Measurements from ENCODE around the gene KNL1. TPM values are rescaled to one million over a fixed set of nuclear protein-coding genes. Genes with fewer than 3 reads are reported as not detected.

KNL1 gene
- total and polyA plus RNA-seq, 7 experiments from 2014 or later = 0.08 to 41.5 (median 0.99) TPM

DNA sequence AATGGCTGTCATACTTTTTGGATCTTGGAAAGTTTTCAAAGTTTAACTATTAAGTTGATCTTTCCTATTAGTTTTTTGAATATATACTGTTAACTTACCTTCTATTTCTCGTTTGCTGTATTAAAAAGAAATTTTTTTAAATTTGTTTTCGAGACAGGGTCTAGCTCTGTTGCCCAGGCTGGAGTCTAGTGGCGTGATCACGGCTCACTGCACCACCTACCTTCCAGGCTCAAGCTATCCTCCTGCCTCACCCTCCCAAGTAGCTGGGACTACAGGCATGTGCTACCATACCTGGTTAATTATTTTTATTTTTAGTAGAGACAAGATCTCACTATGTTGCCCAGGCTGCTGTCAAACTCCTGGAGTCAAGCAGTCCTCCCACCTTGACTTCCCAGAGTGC lies 4.6 kb downstream of the KNL1 start:
- Histone ChIP-seq H3K27ac (ENCODE audit: low read depth, low read length) (no peak overlapping the region), H3K4me3 (ENCODE audit: low read length) (no peak overlapping the region), H3K27me3 (ENCODE audit: control insufficient read depth in 2 of 2, insufficient read depth in 2 of 2, low read length in 2 of 2) (no peaks in the 10 kb centered on the region), H3K36me3 (ENCODE audit: control insufficient read depth in 2 of 3, insufficient read depth in 3 of 3, low read length in 3 of 3) (no peaks in the 10 kb centered on the region), H3K9me3 (ENCODE audit: control insufficient read depth in 2 of 3, low read length in 3 of 3) (no peaks in the 10 kb centered on the region), H3K4me1 (ENCODE audit: control insufficient read depth in 2 of 2, insufficient read depth in 2 of 2, low read length in 2 of 2) (peaks cover 0 to 7% of the 10 kb centered on the region in 2 donors)
- peaks cover 4 to 24% (median 10%) of the 10 kb centered on the region in 7 donors for H3K4me1 Mint-ChIP-seq
- H3K27ac Mint-ChIP-seq = no peak overlapping the region
- H3K27me3 Mint-ChIP-seq = peaks cover 0 to 12% (median 6%) of the 10 kb centered on the region in 5 donors
- ATAC-seq (no peak), DNase-seq (no peak)
- CTCF ChIA-PET = no interaction called here
- peaks cover 0 to 4% (median 0%) of the 10 kb centered on the region in 11 donors for H3K9me3 Mint-ChIP-seq
- peaks cover 0 to 1% (median 0%) of the 10 kb centered on the region in 5 donors for H3K36me3 Mint-ChIP-seq
- intact Hi-C loops (cut with micrococcal nuclease) = loop anchor here (10.0 kb wide), 2 partner anchors 296 to 814 kb away; partner anchors contain the start of genes FSIP1 (in 1 of the 2) and VPS18 (in 1 of the 2)
- H3K4me3 Mint-ChIP-seq = no peak overlapping the region
- POLR2A ChIA-PET = interaction anchor here (0.6 kb wide), 1 partner anchor 19 kb away, joined by 3 read pairs; no protein-coding TSS in a partner anchor

DNA sequence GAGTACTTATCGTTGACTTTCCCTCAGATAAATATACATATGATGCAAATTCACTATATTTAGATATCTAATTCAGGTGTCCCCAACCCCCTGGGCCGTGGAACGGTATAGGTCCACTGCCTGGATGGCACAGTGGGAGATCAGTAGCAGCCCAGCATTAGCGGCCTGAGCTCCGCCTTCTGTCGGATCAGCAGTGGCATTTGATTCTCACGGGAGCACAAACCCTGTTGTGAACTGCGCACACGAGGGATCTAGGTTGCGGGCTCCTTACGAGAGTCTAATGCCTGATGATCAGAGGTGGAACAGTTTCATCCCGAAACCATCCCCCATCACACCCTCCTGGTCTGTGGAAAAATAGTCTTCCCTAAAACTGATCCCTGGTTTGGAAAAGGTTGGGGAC lies 6.9 kb downstream of the KNL1 start:
- peaks cover 0 to 2% (median 0%) of the 10 kb centered on the region in 5 donors for H3K36me3 Mint-ChIP-seq
- Histone ChIP-seq H3K27me3 (ENCODE audit: control insufficient read depth in 2 of 2, insufficient read depth in 2 of 2, low read length in 2 of 2) (no peaks in the 10 kb centered on the region), H3K36me3 (ENCODE audit: control insufficient read depth in 2 of 3, insufficient read depth in 3 of 3, low read length in 3 of 3) (no peaks in the 10 kb centered on the region), H3K9me3 (ENCODE audit: control insufficient read depth in 2 of 3, low read length in 3 of 3) (no peaks in the 10 kb centered on the region), H3K27ac (ENCODE audit: low read depth, low read length) (no peak overlapping the region), H3K4me1 (ENCODE audit: control insufficient read depth in 2 of 2, insufficient read depth in 2 of 2, low read length in 2 of 2) (no peaks in the 10 kb centered on the region), H3K4me3 (ENCODE audit: low read length) (no peak overlapping the region)
- no peaks in the 10 kb centered on the region for H3K9me3 Mint-ChIP-seq
- no peak overlapping the region for H3K4me3 Mint-ChIP-seq
- no peak for DNase-seq
- H3K4me1 Mint-ChIP-seq = peaks cover 0 to 20% (median 0%) of the 10 kb centered on the region in 7 donors
- ChIA-PET CTCF (interaction anchor here (0.6 to 1.2 kb wide), 2 partner anchors 11 to 203 kb away, joined by 3 to 8 read pairs; no protein-coding TSS in a partner anchor), POLR2A (interaction anchor here (1.1 kb wide), 1 partner anchor 32 kb away, joined by 3 read pairs; the partner anchor contains the start of gene RPUSD2)
- intact Hi-C loops (cut with micrococcal nuclease) = no loop called here
- no peak overlapping the region for H3K27ac Mint-ChIP-seq
- H3K27me3 Mint-ChIP-seq = peaks cover 0 to 5% (median 0%) of the 10 kb centered on the region in 5 donors
- no peak for ATAC-seq

DNA sequence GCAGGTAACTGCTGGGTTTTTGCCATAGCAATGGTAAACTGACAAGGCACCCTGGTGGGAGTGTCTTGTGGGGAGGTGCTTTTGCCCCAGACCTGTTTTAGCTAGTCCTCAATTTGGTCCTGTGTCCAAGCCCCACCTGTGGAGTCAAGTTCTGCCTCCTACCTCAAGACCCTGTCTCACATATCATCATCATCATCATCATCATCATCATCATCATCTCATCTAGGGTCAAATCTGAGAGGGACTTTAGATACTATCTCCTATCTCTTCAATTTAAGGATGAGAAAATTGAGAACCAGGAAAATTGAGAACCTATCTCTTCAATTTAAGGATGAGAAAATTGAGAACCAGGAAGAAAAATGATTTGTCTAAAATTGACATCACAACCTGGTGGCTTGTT lies 9.9 kb downstream of the KNL1 start:
- Histone ChIP-seq H3K27me3 (ENCODE audit: control insufficient read depth in 2 of 2, insufficient read depth in 2 of 2, low read length in 2 of 2) (no peaks in the 10 kb centered on the region), H3K36me3 (ENCODE audit: control insufficient read depth in 2 of 3, insufficient read depth in 3 of 3, low read length in 3 of 3) (no peaks in the 10 kb centered on the region), H3K27ac (ENCODE audit: low read depth, low read length) (no peak overlapping the region), H3K4me1 (ENCODE audit: control insufficient read depth in 2 of 2, insufficient read depth in 2 of 2, low read length in 2 of 2) (no peaks in the 10 kb centered on the region), H3K4me3 (ENCODE audit: low read length) (no peak overlapping the region), H3K9me3 (ENCODE audit: control insufficient read depth in 2 of 3, low read length in 3 of 3) (no peaks in the 10 kb centered on the region)
- Mint-ChIP-seq H3K27me3 (no peaks in the 10 kb centered on the region), H3K27ac (no peak overlapping the region), H3K4me1 (peaks cover 0 to 16% (median 0%) of the 10 kb centered on the region in 7 donors), H3K9me3 (no peaks in the 10 kb centered on the region), H3K4me3 (no peak overlapping the region), H3K36me3 (peaks cover 0 to 4% (median 0%) of the 10 kb centered on the region in 5 donors)
- POLR2A ChIA-PET = interaction anchor here (0.7 kb wide), 1 partner anchor 151 kb away, joined by 3 read pairs; no protein-coding TSS in a partner anchor
- intact Hi-C loops (cut with micrococcal nuclease) = no loop called here
- no peak for ATAC-seq
- CTCF ChIA-PET = interaction anchor here (1.5 kb wide), 1 partner anchor 14 kb away, joined by 5 read pairs; no protein-coding TSS in a partner anchor
- no peak for DNase-seq

DNA sequence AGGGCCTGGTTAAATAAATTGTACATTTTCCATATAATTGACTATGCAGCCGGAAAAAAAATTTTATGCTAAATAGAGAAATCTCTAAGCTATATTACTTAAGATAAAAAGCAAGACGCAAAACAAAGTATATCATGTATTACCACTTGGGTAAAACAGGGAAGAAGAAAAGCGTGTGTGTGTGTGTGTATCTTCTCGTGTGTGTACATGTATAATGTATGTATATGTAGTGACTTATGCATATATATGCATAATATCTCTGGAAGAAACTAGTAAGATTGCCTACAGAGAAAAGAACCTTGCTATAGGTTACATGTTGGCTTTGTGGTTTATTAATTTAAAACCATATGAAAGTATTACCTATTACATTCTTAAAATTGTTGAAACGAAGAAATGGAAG lies 19.0 kb downstream of the KNL1 start:
- Mint-ChIP-seq H3K36me3 (peaks cover 0 to 9% (median 0%) of the 10 kb centered on the region in 5 donors), H3K27me3 (no peaks in the 10 kb centered on the region), H3K27ac (no peak overlapping the region), H3K4me3 (no peak overlapping the region), H3K9me3 (no peaks in the 10 kb centered on the region), H3K4me1 (no peaks in the 10 kb centered on the region)
- no peaks in the 10 kb centered on the region for H3K36me3 ChIP-seq (ENCODE audit: control insufficient read depth in 2 of 3, insufficient read depth in 3 of 3, low read length in 3 of 3)
- intact Hi-C loops (cut with micrococcal nuclease) = no loop called here
- H3K9me3 ChIP-seq (ENCODE audit: control insufficient read depth in 2 of 3, low read length in 3 of 3) = no peaks in the 10 kb centered on the region
- DNase-seq (no peak), ATAC-seq (no peak)
- H3K4me3 ChIP-seq (ENCODE audit: low read length) = no peak overlapping the region
- no peak overlapping the region for H3K27ac ChIP-seq (ENCODE audit: low read depth, low read length)
- CTCF ChIA-PET = no interaction called here
- POLR2A ChIA-PET = no interaction called here
- H3K27me3 ChIP-seq (ENCODE audit: control insufficient read depth in 2 of 2, insufficient read depth in 2 of 2, low read length in 2 of 2) = no peaks in the 10 kb centered on the region
- H3K4me1 ChIP-seq (ENCODE audit: control insufficient read depth in 2 of 2, insufficient read depth in 2 of 2, low read length in 2 of 2) = no peaks in the 10 kb centered on the region

DNA sequence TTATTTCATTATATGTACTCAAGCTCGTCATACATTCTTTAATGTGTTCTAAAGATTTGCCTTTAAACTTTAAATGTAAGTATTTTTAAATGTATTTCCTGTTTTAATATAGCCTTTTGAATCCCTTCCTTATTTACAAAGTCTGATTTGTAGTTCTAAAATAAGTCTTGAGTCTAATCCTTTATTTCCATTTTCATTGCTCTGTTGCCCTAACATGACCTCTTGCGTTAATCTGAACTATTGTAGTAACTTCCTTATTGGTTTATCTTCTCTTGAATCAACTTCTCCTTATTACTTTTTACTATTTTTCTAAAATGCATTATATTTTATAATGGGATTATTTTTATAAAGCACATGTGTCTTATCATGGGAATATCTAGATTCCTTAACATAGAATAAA lies 24.0 kb downstream of the KNL1 start:
- Histone ChIP-seq H3K27ac (ENCODE audit: low read depth, low read length) (no peak overlapping the region), H3K9me3 (ENCODE audit: control insufficient read depth in 2 of 3, low read length in 3 of 3) (no peaks in the 10 kb centered on the region), H3K27me3 (ENCODE audit: control insufficient read depth in 2 of 2, insufficient read depth in 2 of 2, low read length in 2 of 2) (no peaks in the 10 kb centered on the region), H3K36me3 (ENCODE audit: control insufficient read depth in 2 of 3, insufficient read depth in 3 of 3, low read length in 3 of 3) (no peaks in the 10 kb centered on the region), H3K4me3 (ENCODE audit: low read length) (no peak overlapping the region), H3K4me1 (ENCODE audit: control insufficient read depth in 2 of 2, insufficient read depth in 2 of 2, low read length in 2 of 2) (no peaks in the 10 kb centered on the region)
- DNase-seq (no peak), ATAC-seq (no peak)
- H3K27ac Mint-ChIP-seq = no peak overlapping the region
- intact Hi-C loops (cut with micrococcal nuclease) = no loop called here
- POLR2A ChIA-PET = no interaction called here
- no peaks in the 10 kb centered on the region for H3K9me3 Mint-ChIP-seq
- H3K36me3 Mint-ChIP-seq = peaks cover 0 to 21% (median 0%) of the 10 kb centered on the region in 5 donors
- CTCF ChIA-PET = no interaction called here
- no peaks in the 10 kb centered on the region for H3K27me3 Mint-ChIP-seq
- H3K4me1 Mint-ChIP-seq = no peaks in the 10 kb centered on the region
- H3K4me3 Mint-ChIP-seq = no peak overlapping the region

DNA sequence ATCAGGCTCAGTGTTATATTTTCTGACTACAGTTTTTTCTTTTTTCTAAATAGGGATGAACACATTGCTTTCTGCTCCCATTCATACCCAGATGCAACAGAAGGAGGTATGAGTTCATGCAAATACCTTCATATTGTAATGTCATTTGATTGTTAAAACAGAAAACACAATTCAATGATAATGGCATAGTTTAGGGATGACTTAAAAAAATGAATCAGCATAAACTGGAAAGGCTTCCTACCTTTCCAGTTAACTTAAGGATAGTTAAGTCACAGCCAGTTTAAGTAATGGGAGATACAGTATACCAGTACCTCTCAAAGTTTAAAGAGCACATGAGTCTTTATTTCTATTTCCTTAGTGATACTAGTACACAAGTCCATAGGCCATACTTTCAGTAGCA lies 24.9 kb downstream of the KNL1 start:
- ChIA-PET POLR2A (no interaction called here), CTCF (no interaction called here)
- peaks cover 0 to 2% (median 0%) of the 10 kb centered on the region in 7 donors for H3K4me1 Mint-ChIP-seq
- ATAC-seq (no peak), DNase-seq (no peak)
- Histone ChIP-seq H3K27ac (ENCODE audit: low read depth, low read length) (no peak overlapping the region), H3K36me3 (ENCODE audit: control insufficient read depth in 2 of 3, insufficient read depth in 3 of 3, low read length in 3 of 3) (no peaks in the 10 kb centered on the region), H3K27me3 (ENCODE audit: control insufficient read depth in 2 of 2, insufficient read depth in 2 of 2, low read length in 2 of 2) (no peaks in the 10 kb centered on the region), H3K9me3 (ENCODE audit: control insufficient read depth in 2 of 3, low read length in 3 of 3) (no peaks in the 10 kb centered on the region), H3K4me3 (ENCODE audit: low read length) (no peak overlapping the region), H3K4me1 (ENCODE audit: control insufficient read depth in 2 of 2, insufficient read depth in 2 of 2, low read length in 2 of 2) (no peaks in the 10 kb centered on the region)
- intact Hi-C loops (cut with micrococcal nuclease) = no loop called here
- no peaks in the 10 kb centered on the region for H3K27me3 Mint-ChIP-seq
- no peak overlapping the region for H3K4me3 Mint-ChIP-seq
- H3K9me3 Mint-ChIP-seq = no peaks in the 10 kb centered on the region
- no peak overlapping the region for H3K27ac Mint-ChIP-seq
- peaks cover 0 to 21% (median 0%) of the 10 kb centered on the region in 5 donors for H3K36me3 Mint-ChIP-seq

DNA sequence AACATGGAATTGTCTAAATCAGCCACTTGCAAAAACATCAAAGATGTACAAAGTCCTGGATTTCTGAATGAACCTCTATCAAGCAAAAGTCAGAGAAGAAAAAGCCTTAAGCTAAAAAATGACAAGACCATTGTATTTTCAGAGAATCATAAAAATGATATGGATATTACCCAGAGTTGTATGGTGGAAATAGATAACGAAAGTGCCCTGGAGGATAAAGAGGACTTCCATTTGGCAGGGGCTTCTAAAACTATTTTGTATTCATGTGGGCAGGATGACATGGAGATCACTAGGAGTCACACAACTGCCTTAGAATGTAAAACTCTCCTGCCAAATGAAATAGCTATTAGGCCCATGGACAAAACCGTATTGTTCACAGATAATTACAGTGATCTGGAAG lies 29.3 kb downstream of the KNL1 start:
- no peaks in the 10 kb centered on the region for H3K4me1 ChIP-seq (ENCODE audit: control insufficient read depth in 2 of 2, insufficient read depth in 2 of 2, low read length in 2 of 2)
- no peaks in the 10 kb centered on the region for H3K36me3 ChIP-seq (ENCODE audit: control insufficient read depth in 2 of 3, insufficient read depth in 3 of 3, low read length in 3 of 3)
- H3K27ac ChIP-seq (ENCODE audit: low read depth, low read length) = no peak overlapping the region
- H3K27me3 ChIP-seq (ENCODE audit: control insufficient read depth in 2 of 2, insufficient read depth in 2 of 2, low read length in 2 of 2) = no peaks in the 10 kb centered on the region
- no peak for ATAC-seq
- peaks cover 0 to 18% (median 0%) of the 10 kb centered on the region in 5 donors for H3K36me3 Mint-ChIP-seq
- H3K27me3 Mint-ChIP-seq = no peaks in the 10 kb centered on the region
- no peak overlapping the region for H3K27ac Mint-ChIP-seq
- H3K9me3 ChIP-seq (ENCODE audit: control insufficient read depth in 2 of 3, low read length in 3 of 3) = no peaks in the 10 kb centered on the region
- no peak for DNase-seq
- no peaks in the 10 kb centered on the region for H3K9me3 Mint-ChIP-seq
- ChIA-PET POLR2A (no interaction called here), CTCF (no interaction called here)
- peaks cover 0 to 3% (median 0%) of the 10 kb centered on the region in 7 donors for H3K4me1 Mint-ChIP-seq
- no peak overlapping the region for H3K4me3 Mint-ChIP-seq
- no peak overlapping the region for H3K4me3 ChIP-seq (ENCODE audit: low read length)
- intact Hi-C loops (cut with micrococcal nuclease) = no loop called here
